ENCODE measurements around the gene RALB. TPM values are rescaled to one million over a fixed set of nuclear protein-coding genes. Genes with fewer than 3 reads are reported as not detected.
A peak's percentile ranks its signal among the peaks of the same experiment; 100 is the strongest.

Gene RALB
- total RNA-seq, 3 donors from 2014 or later, result 36.1 to 59.8 (median 38.5) TPM

DNA sequence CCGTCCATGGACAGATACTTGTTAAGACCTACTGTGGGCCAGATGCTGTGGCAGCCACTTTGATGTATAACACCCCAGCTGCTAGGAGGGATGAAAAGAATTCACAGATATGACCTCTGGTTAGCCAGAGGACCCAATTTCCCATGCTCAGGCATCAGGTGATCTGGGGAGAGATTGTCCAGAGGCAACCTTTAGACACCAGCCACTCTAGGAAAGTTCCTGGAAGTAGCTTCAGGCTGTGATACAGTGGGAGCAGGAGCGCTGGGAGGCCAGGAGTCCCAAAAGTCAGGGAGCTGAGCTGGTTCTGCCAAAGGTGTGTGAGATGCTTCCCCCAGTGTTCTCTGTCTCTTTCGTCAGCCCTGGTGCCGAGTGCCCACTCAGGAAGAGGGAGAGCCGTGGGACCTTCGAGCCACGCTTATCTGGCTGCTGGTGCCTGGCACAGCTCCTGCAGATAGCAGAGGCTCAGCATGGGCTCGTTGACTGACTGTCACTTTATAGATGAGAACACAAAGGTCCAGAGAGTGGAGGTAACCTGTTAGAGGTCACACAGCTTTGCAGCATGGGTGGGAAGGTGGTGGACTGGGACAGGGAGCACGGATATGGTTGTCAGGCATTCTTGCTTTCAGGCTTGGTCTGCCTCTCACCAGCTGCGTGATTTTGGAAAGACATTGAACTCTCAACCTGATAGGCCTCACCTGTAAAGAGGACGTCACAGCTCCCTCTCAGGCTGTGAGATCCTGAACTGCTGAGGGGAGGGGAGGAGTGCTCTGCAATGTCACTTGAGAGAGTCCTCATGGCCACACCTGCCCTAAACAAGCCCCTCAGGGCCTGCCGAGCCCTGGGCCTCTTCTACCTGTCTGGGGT, 7.8 kb upstream of the RALB start:
- Histone ChIP-seq H3K4me3 (no peak overlapping the region), H3K27ac (peak overlapping the region in 1 of 2 donors; percentile 19), H3K4me1 (no peaks in the 10 kb centered on the region), H3K9me3 (no peaks in the 10 kb centered on the region), H3K36me3 (no peaks in the 10 kb centered on the region), H3K27me3 (no peaks in the 10 kb centered on the region)
- TF ChIP-seq CTCF (IDR thresholded peaks at IDR 0.05) (no peak), POLR2A (IDR thresholded peaks at IDR 0.05) (no peak), POLR2AphosphoS5 (IDR thresholded peaks at IDR 0.05) (no peak)
- intact Hi-C loops (cut with DNase I; ENCODE audit: low total_unique reads), result no loop called here
- peak in 1 of 2 donors; percentile 22 for DNase-seq (ENCODE audit: low spot score in 2 of 2)

- no peak for DNase-seq (ENCODE audit: low spot score in 2 of 2)
- no peaks in the 10 kb centered on the region for H3K36me3 ChIP-seq
- intact Hi-C loops (cut with DNase I; ENCODE audit: low total_unique reads), result no loop called here
- TF ChIP-seq CTCF (IDR thresholded peaks at IDR 0.05) (no peak), POLR2A (IDR thresholded peaks at IDR 0.05) (no peak), POLR2AphosphoS5 (IDR thresholded peaks at IDR 0.05) (no peak)
- no peaks in the 10 kb centered on the region for H3K4me1 ChIP-seq
- H3K27ac ChIP-seq, result peak overlapping the region in 1 of 2 donors; percentile 19
- H3K27me3 ChIP-seq, result no peaks in the 10 kb centered on the region
- H3K4me3 ChIP-seq, result no peak overlapping the region
- H3K9me3 ChIP-seq, result no peaks in the 10 kb centered on the region
Observed at GRCh38 chr2:120245520-120246332, 6.9 kb upstream of the RALB start.

DNA sequence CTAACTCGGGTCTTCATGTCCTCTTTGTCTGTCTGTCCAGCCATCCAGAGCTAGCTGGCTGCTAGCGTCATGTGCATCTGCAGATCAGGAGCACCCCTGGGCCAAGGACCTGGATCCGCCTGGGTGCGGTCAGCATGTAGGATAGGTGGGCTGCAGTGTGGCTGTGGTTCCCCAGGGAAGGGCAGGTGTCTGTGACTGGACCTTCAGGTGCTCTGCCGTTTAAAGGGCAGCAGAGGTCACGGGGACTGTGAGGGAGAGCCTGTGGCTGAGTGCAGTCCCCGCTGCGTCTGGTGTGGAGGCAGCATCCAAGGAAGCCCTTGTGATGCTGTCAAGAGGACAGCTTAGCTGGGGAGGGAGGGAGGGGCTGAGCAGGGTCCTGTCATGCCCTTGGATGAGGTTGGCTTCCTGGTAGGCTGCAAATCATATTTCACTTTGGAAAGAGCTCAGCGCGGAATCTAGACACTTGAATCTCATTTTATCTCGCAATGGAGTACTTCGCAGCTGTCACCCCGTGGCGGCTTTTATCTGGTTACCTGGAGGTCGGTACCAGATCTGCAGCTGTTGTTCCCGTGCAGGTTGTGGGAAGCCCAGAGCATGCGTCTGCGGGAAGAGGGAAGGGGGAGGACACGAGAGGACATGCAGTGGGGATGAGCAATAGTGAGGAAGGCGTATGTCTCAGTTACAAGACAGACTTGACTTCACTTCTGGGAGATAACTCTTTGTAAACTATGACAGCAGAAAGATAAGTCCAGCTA, 5.9 kb upstream of the RALB start:
- no peaks in the 10 kb centered on the region for H3K27me3 ChIP-seq
- H3K36me3 ChIP-seq, result no peaks in the 10 kb centered on the region
- no peak overlapping the region for H3K4me3 ChIP-seq
- no peaks in the 10 kb centered on the region for H3K9me3 ChIP-seq
- no peak overlapping the region for H3K27ac ChIP-seq
- no peaks in the 10 kb centered on the region for H3K4me1 ChIP-seq
- TF ChIP-seq CTCF (IDR thresholded peaks at IDR 0.05), result no peak
- no peak for TF ChIP-seq POLR2AphosphoS5 (IDR thresholded peaks at IDR 0.05)
- no peak for TF ChIP-seq POLR2A (IDR thresholded peaks at IDR 0.05)
- DNase-seq (ENCODE audit: low spot score in 2 of 2), result no peak
- intact Hi-C loops (cut with DNase I; ENCODE audit: low total_unique reads), result no loop called here

GRCh38 chr2:120247851-120248250, 4.8 kb upstream of the RALB start:
- Histone ChIP-seq H3K36me3 (no peaks in the 10 kb centered on the region), H3K4me3 (no peak overlapping the region), H3K4me1 (no peaks in the 10 kb centered on the region), H3K27ac (no peak overlapping the region), H3K9me3 (no peaks in the 10 kb centered on the region), H3K27me3 (no peaks in the 10 kb centered on the region)
- TF ChIP-seq POLR2A (IDR thresholded peaks at IDR 0.05) (no peak), CTCF (IDR thresholded peaks at IDR 0.05) (no peak), POLR2AphosphoS5 (IDR thresholded peaks at IDR 0.05) (no peak)
- intact Hi-C loops (cut with DNase I; ENCODE audit: low total_unique reads), result no loop called here
- DNase-seq (ENCODE audit: low spot score in 2 of 2), result no peak
